ENCODE data around the gene JAKMIP3.

JAKMIP3 gene

GRCh38 chr10:132113766-132114365 lies 48.1 kb downstream of the JAKMIP3 start:
- DNase-seq, result no peak

- no peak for DNase-seq
Observed at GRCh38 chr10:132114953-132115520, 49.3 kb downstream of the JAKMIP3 start.
